Measurements from ENCODE around the gene CEBPZ. TPM values are rescaled to one million over a fixed set of nuclear protein-coding genes. Genes with fewer than 3 reads are reported as not detected.

CEBPZ gene
- total RNA-seq, 1 donor from 2014 or later: 47.5 TPM

- Histone ChIP-seq H3K36me3 (ENCODE audit: insufficient read depth, low read length) (peaks cover 35% of the 10 kb centered on the region), H3K4me2 (ENCODE audit: low read length) (no peak overlapping the region), H4K20me1 (ENCODE audit: insufficient read depth, low read length) (no peaks in the 10 kb centered on the region), H3K9ac (ENCODE audit: low read length) (no peak overlapping the region), H3K4me3 (ENCODE audit: insufficient read depth, low read depth, low read length) (no peak overlapping the region), H3K27me3 (ENCODE audit: insufficient read depth, low read length) (no peaks in the 10 kb centered on the region), H3K9me3 (ENCODE audit: insufficient read depth, low read depth, low read length) (no peaks in the 10 kb centered on the region), H2AFZ (ENCODE audit: low read depth, low read length) (no peak overlapping the region), H3K79me2 (ENCODE audit: insufficient read depth, low read length) (no peaks in the 10 kb centered on the region), H3K27ac (ENCODE audit: low read depth, low read length) (no peak overlapping the region), H3K4me1 (ENCODE audit: insufficient read depth, low read length) (no peaks in the 10 kb centered on the region)
- Mint-ChIP-seq H3K27me3 (ENCODE audit: low read depth, unreplicated experiment) (no peaks in the 10 kb centered on the region), H3K27ac (ENCODE audit: unreplicated experiment) (no peak overlapping the region), H3K4me1 (ENCODE audit: low read depth, unreplicated experiment) (peaks cover 1% of the 10 kb centered on the region), H3K36me3 (ENCODE audit: low read depth, unreplicated experiment) (peaks cover 3% of the 10 kb centered on the region), H3K4me3 (ENCODE audit: unreplicated experiment) (no peak overlapping the region), H3K9me3 (ENCODE audit: unreplicated experiment) (no peaks in the 10 kb centered on the region)
- no peak for DNase-seq (ENCODE audit: low read depth)
- TF ChIP-seq, protein P1, sequence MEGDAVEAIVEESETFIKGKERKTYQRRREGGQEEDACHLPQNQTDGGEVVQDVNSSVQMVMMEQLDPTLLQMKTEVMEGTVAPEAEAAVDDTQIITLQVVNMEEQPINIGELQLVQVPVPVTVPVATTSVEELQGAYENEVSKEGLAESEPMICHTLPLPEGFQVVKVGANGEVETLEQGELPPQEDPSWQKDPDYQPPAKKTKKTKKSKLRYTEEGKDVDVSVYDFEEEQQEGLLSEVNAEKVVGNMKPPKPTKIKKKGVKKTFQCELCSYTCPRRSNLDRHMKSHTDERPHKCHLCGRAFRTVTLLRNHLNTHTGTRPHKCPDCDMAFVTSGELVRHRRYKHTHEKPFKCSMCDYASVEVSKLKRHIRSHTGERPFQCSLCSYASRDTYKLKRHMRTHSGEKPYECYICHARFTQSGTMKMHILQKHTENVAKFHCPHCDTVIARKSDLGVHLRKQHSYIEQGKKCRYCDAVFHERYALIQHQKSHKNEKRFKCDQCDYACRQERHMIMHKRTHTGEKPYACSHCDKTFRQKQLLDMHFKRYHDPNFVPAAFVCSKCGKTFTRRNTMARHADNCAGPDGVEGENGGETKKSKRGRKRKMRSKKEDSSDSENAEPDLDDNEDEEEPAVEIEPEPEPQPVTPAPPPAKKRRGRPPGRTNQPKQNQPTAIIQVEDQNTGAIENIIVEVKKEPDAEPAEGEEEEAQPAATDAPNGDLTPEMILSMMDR (IDR thresholded peaks at IDR 0.05; ENCODE audit: insufficient read depth, low read depth, low read length): no peak
- TF ChIP-seq EZH2 (IDR thresholded peaks at IDR 0.05; ENCODE audit: insufficient read depth, low read length): no peak
- FAIRE-seq: no peak
These were observed 12.6 kb upstream of the CEBPZ start for GRCh38 chr2:37244017-37244416.

- no peak overlapping the region for H3K4me2 ChIP-seq (ENCODE audit: low read length)
- H3K9me3 ChIP-seq (ENCODE audit: insufficient read depth, low read depth, low read length): no peaks in the 10 kb centered on the region
- no peaks in the 10 kb centered on the region for H3K27me3 Mint-ChIP-seq (ENCODE audit: low read depth, unreplicated experiment)
- no peak for DNase-seq (ENCODE audit: low read depth)
- TF ChIP-seq, protein P1 (IDR thresholded peaks at IDR 0.05; ENCODE audit: insufficient read depth, low read depth, low read length): no peak
- no peak for TF ChIP-seq EZH2 (IDR thresholded peaks at IDR 0.05; ENCODE audit: insufficient read depth, low read length)
- H2AFZ ChIP-seq (ENCODE audit: low read depth, low read length): no peak overlapping the region
- no peak overlapping the region for H3K27ac Mint-ChIP-seq (ENCODE audit: unreplicated experiment)
- H3K4me1 Mint-ChIP-seq (ENCODE audit: low read depth, unreplicated experiment): peaks cover 1% of the 10 kb centered on the region
- H4K20me1 ChIP-seq (ENCODE audit: insufficient read depth, low read length): no peaks in the 10 kb centered on the region
- no peaks in the 10 kb centered on the region for H3K9me3 Mint-ChIP-seq (ENCODE audit: unreplicated experiment)
- H3K36me3 ChIP-seq (ENCODE audit: insufficient read depth, low read length): peaks cover 38% of the 10 kb centered on the region
- H3K27ac ChIP-seq (ENCODE audit: low read depth, low read length): no peak overlapping the region
- H3K79me2 ChIP-seq (ENCODE audit: insufficient read depth, low read length): no peaks in the 10 kb centered on the region
- H3K36me3 Mint-ChIP-seq (ENCODE audit: low read depth, unreplicated experiment): peaks cover 3% of the 10 kb centered on the region
- no peak overlapping the region for H3K4me3 ChIP-seq (ENCODE audit: insufficient read depth, low read depth, low read length)
- H3K9ac ChIP-seq (ENCODE audit: low read length): no peak overlapping the region
- H3K27me3 ChIP-seq (ENCODE audit: insufficient read depth, low read length): no peaks in the 10 kb centered on the region
- no peaks in the 10 kb centered on the region for H3K4me1 ChIP-seq (ENCODE audit: insufficient read depth, low read length)
- no peak for FAIRE-seq
- no peak overlapping the region for H3K4me3 Mint-ChIP-seq (ENCODE audit: unreplicated experiment)
These were observed 12.0 kb upstream of the CEBPZ start for GRCh38 chr2:37243435-37243834.

- H3K4me1 ChIP-seq (ENCODE audit: insufficient read depth, low read length): peaks cover 23% of the 10 kb centered on the region
- Mint-ChIP-seq H3K36me3 (ENCODE audit: low read depth, unreplicated experiment) (peaks cover 4% of the 10 kb centered on the region), H3K4me3 (ENCODE audit: unreplicated experiment) (no peak overlapping the region), H3K9me3 (ENCODE audit: unreplicated experiment) (no peaks in the 10 kb centered on the region), H3K27me3 (ENCODE audit: low read depth, unreplicated experiment) (no peaks in the 10 kb centered on the region), H3K27ac (ENCODE audit: unreplicated experiment) (no peak overlapping the region), H3K4me1 (ENCODE audit: low read depth, unreplicated experiment) (no peaks in the 10 kb centered on the region)
- H3K36me3 ChIP-seq (ENCODE audit: insufficient read depth, low read length): peaks cover 11% of the 10 kb centered on the region
- peak overlapping the region; percentile 92 for H3K4me2 ChIP-seq (ENCODE audit: low read length)
- peak overlapping the region; percentile 95 for H3K4me3 ChIP-seq (ENCODE audit: insufficient read depth, low read depth, low read length)
- peaks cover 33% of the 10 kb centered on the region for H4K20me1 ChIP-seq (ENCODE audit: insufficient read depth, low read length)
- peak overlapping the region; percentile 96 for H3K27ac ChIP-seq (ENCODE audit: low read depth, low read length)
- H3K9ac ChIP-seq (ENCODE audit: low read length): peak overlapping the region; percentile 95
- H3K9me3 ChIP-seq (ENCODE audit: insufficient read depth, low read depth, low read length): no peaks in the 10 kb centered on the region
- H2AFZ ChIP-seq (ENCODE audit: low read depth, low read length): peak overlapping the region; percentile 85
- FAIRE-seq: no peak
- TF ChIP-seq, protein P1 (IDR thresholded peaks at IDR 0.05; ENCODE audit: insufficient read depth, low read depth, low read length): no peak
- no peak for TF ChIP-seq EZH2 (IDR thresholded peaks at IDR 0.05; ENCODE audit: insufficient read depth, low read length)
- DNase-seq (ENCODE audit: low read depth): peak; percentile 74
- H3K27me3 ChIP-seq (ENCODE audit: insufficient read depth, low read length): no peaks in the 10 kb centered on the region
- peaks cover 79% of the 10 kb centered on the region for H3K79me2 ChIP-seq (ENCODE audit: insufficient read depth, low read length)
These were observed 936 bp upstream of the CEBPZ start for GRCh38 chr2:37232131-37232933.
